Upper lobe of right lung (tissue), 1 donor: ENCODE measurements around the gene CEP152. TPM values are rescaled to one million over a fixed set of nuclear protein-coding genes. Genes with fewer than 3 reads are reported as not detected.
A peak's percentile ranks its signal among the peaks of the same experiment; 100 is the strongest.

ENCODE experiments used
- ATAC-seq: fragments of 200-7000 bp; cut with Tn5 transposase; one replicate; pipeline ENCODE4 v1.9.1; 2020; ENCODE audit warnings: mild to moderate bottlenecking, moderate library complexity
- DNase-seq: peaks from one replicate; pipeline ENCODE4 v3.0.0-alpha.2; 2020
- H3K27ac ChIP-seq: fragments of 200-600 bp; one replicate; pipeline ENCODE4 v1.8.0; 2022
- H3K27me3 ChIP-seq: fragments of 200-600 bp; one replicate; pipeline ENCODE4 v1.8.0; 2022; ENCODE audit warnings: mild to moderate bottlenecking
- H3K36me3 ChIP-seq: fragments of 200-600 bp; one replicate; pipeline ENCODE4 v1.8.0; 2022
- H3K4me1 ChIP-seq: fragments of 200-600 bp; one replicate; pipeline ENCODE4 v1.8.0; 2022
- H3K4me3 ChIP-seq: fragments of 200-600 bp; one replicate; pipeline ENCODE4 v1.8.0; 2022; ENCODE audit warnings: mild to moderate bottlenecking
- H3K9me3 ChIP-seq: fragments of 200-600 bp; one replicate; pipeline ENCODE4 v1.8.0; 2022
- CTCF ChIP-seq: fragments of 200-600 bp; IDR thresholded peaks from one replicate; pipeline ENCODE4 v1.8.0; 2022; ENCODE audit warnings: antibody characterized with exemption
- intact Hi-C: fragments of 100-400 bp; cut with DNase I; formaldehyde crosslinking; loops from one replicate; pipeline ENCODE4 v1.11.0; 2022
- total RNA-seq: library from RNA; stranded (reverse); fragmentation: NEBNext Ultra II Directional; extraction: Animal tissue kit (Norgen Biotek cat#: 25700); gene quantifications from one replicate; pipeline ENCODE4 v1.2.1, GENCODE V29; 2021
- donor health status: DM: no; HTN: yes; CAD: no; lungs with severe emphysema.

CEP152 gene
- total RNA-seq, 1 donor from 2014 or later: 4.2 TPM

- H3K36me3 ChIP-seq: no peaks in the 10 kb centered on the region
- H3K4me1 ChIP-seq: peaks cover 7% of the 10 kb centered on the region
- H3K4me3 ChIP-seq: no peak overlapping the region
- H3K9me3 ChIP-seq: no peaks in the 10 kb centered on the region
- no peak for TF ChIP-seq CTCF
- no peak overlapping the region for H3K27ac ChIP-seq
- no peaks in the 10 kb centered on the region for H3K27me3 ChIP-seq
- intact Hi-C loops: no loop called here
- DNase-seq (no peak), ATAC-seq (no peak)
These were observed 3.4 kb upstream of the CEP152 start for GRCh38 chr15:48814286-48814685.

- Histone ChIP-seq H3K27ac (no peak overlapping the region), H3K36me3 (no peaks in the 10 kb centered on the region), H3K27me3 (no peaks in the 10 kb centered on the region), H3K4me1 (peaks cover 7% of the 10 kb centered on the region), H3K9me3 (no peaks in the 10 kb centered on the region), H3K4me3 (peak overlapping the region; percentile 96)
- ATAC-seq: no peak
- intact Hi-C loops: no loop called here
- DNase-seq: no peak
- TF ChIP-seq CTCF: no peak
These were observed 573 bp upstream of the CEP152 start for GRCh38 chr15:48811325-48811958.

GRCh38 chr15:48806151-48806550 lies 4.7 kb downstream of the CEP152 start:
- intact Hi-C loops: no loop called here
- H3K27me3 ChIP-seq: no peaks in the 10 kb centered on the region
- no peaks in the 10 kb centered on the region for H3K36me3 ChIP-seq
- no peak for TF ChIP-seq CTCF
- no peak for DNase-seq
- ATAC-seq: no peak
- no peaks in the 10 kb centered on the region for H3K4me1 ChIP-seq
- H3K27ac ChIP-seq: no peak overlapping the region
- H3K9me3 ChIP-seq: no peaks in the 10 kb centered on the region
- H3K4me3 ChIP-seq: no peak overlapping the region

GRCh38 chr15:48805591-48805990 lies 5.3 kb downstream of the CEP152 start:
- no peak for DNase-seq
- Histone ChIP-seq H3K4me3 (no peak overlapping the region), H3K27me3 (no peaks in the 10 kb centered on the region), H3K9me3 (no peaks in the 10 kb centered on the region), H3K36me3 (no peaks in the 10 kb centered on the region), H3K27ac (no peak overlapping the region), H3K4me1 (no peaks in the 10 kb centered on the region)
- no peak for ATAC-seq
- intact Hi-C loops: no loop called here
- TF ChIP-seq CTCF: no peak

GRCh38 chr15:48803877-48804276 lies 7.0 kb downstream of the CEP152 start:
- intact Hi-C loops: no loop called here
- Histone ChIP-seq H3K27ac (no peak overlapping the region), H3K4me1 (no peaks in the 10 kb centered on the region), H3K9me3 (no peaks in the 10 kb centered on the region), H3K27me3 (no peaks in the 10 kb centered on the region), H3K4me3 (no peak overlapping the region), H3K36me3 (no peaks in the 10 kb centered on the region)
- DNase-seq: no peak
- no peak for ATAC-seq
- TF ChIP-seq CTCF: no peak

GRCh38 chr15:48802867-48803266 lies 8.0 kb downstream of the CEP152 start:
- no peaks in the 10 kb centered on the region for H3K36me3 ChIP-seq
- DNase-seq (no peak), ATAC-seq (no peak)
- no peak for TF ChIP-seq CTCF
- H3K4me3 ChIP-seq: no peak overlapping the region
- no peaks in the 10 kb centered on the region for H3K4me1 ChIP-seq
- no peaks in the 10 kb centered on the region for H3K9me3 ChIP-seq
- intact Hi-C loops: no loop called here
- no peak overlapping the region for H3K27ac ChIP-seq
- no peaks in the 10 kb centered on the region for H3K27me3 ChIP-seq
